Mesenteric fat pad (tissue), 1 donor: ENCODE data around the gene CASZ1. TPM values are rescaled to one million over a fixed set of nuclear protein-coding genes. Genes with fewer than 3 reads are reported as not detected.

ENCODE experiments used
- DNase-seq: peaks from one replicate; pipeline ENCODE4 v3.0.0-alpha.2; 2020; ENCODE audit warnings: low spot score
- total RNA-seq: library from RNA; stranded (reverse); fragmentation: NEBNext Ultra II Directional; extraction: Animal tissue kit (Norgen Biotek cat#: 25700); gene quantifications from one replicate; pipeline ENCODE4 v1.2.1, GENCODE V29; 2021
- donor health status: DM: yes; HTN: yes; CAD: no.

CASZ1 gene
- total RNA-seq, 1 donor from 2014 or later = 8.4 TPM

GRCh38 chr1:10688409-10688786 is 108.0 kb downstream of the CASZ1 start:
- no peak for DNase-seq

DNA sequence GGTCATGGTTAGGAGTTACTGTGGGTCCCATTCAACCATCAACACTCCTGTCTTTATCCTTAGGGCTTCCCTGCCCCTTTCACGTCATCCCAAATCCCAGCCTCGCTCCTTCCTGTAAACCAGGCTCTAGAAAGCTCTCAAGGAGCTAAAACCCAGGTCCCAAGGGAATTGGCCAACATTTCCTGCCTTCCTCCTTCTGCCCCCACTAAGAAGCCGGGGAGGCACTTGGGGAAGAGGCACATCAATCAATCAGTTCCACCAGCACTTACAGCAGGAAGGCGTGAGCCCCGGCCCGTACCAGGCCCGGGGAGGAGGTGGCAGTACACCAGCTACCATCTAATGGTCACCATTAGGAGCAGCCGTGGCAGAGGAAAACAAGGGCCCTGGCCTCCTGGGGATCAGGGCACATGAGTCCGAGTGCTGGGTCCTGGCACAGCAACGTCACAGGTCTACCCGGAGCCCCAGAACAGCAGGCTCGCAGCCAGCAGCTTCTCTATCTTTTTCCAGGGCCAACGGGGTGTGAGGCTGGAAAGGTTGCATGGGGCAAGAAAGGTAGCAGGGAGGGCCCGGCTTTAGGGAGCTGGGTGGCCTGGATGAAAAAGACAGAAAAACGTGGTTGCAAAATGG is 108.6 kb downstream of the CASZ1 start:
- DNase-seq = no peak

DNA sequence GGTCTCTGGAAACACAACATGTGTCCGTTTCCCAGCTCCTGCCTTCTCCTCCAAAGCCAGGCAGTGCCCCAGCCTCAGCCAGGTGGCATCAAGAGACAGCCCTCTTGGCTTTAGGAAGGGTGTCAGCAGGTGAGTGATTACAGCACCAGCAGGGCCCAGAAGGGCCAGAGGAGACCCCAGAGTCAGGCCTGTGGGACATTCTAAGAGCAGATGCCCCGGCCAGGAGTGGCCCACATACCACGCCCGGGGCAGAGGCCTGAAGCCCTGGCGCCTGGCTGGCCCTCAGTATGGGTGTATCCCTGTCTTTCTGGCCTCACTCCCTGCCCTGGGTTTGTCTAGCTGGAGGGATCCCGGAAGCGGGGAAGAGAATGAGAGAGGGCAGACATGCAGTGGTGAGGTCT is 109.2 kb downstream of the CASZ1 start:
- DNase-seq = no peak

GRCh38 chr1:10686404-10687040 is 109.9 kb downstream of the CASZ1 start:
- DNase-seq = no peak

- no peak for DNase-seq
Measured at GRCh38 chr1:10685808-10686403, 110.5 kb downstream of the CASZ1 start.

DNA sequence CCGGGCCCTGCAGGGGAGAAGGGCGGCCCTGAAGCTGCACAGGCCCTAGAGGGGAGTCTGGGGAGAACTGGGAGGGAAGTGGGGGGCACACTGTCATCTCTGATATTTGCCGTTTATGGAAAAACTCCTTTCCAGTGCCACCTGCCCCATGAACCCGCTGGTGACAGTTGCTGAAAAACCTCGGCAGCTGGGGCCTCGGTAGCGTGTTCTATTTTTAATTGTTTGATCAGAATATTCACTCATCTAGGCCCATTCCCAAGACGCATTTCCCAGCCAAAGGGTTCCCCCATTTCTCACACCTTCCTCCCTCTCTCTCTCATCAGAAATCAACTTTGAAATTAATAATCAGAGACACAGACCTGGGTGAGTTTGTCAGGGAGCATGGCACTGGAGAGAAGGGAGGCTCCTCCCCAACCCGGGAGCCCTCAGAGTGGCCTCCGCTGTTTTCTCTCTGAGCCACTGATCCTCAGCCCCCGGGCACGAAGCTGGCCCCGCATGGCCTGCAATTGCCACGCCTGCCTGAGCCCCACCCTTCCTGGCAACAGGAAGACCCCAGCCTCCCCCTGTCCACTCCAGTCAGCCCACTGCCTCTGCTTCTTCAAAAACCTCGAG is 111.1 kb downstream of the CASZ1 start:
- no peak for DNase-seq

DNA sequence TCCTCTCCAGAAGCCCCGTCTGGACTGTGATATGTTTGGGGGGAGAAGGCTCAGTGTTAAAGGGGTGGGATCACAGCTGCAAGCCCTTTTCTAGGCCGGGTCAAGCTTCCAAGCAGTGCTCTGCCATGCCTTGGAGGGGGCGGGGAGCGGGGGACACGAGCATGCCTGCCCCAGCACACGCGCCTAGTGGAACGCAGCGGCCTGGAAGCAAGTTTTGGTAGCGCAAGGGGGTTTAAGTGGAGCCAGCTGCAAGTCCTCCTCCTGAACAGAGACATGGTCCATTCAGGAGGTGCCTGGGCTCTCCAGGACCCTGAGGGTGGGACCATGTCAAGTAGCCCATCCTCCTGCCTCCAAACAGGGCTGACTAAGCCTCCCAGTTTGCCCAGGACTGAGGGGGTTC is 112.2 kb downstream of the CASZ1 start:
- no peak for DNase-seq

GRCh38 chr1:10682449-10683309 is 113.8 kb downstream of the CASZ1 start:
- no peak for DNase-seq

DNA sequence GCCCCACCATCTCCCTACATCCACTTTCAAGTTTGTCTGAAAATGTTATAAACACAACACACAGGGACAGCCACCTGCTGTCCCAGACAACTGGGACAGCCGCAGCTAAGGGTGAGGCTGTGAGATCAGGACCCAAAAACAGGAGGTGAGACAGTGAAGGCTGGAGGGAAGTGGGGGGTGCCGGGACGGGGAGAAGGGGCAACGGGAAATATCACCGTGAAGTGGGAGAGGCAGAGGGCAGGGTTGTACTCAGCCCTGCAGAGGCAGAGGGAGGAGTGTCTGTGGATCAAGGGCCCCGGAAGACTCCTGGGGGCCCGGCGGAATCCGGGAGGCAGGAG is 114.4 kb downstream of the CASZ1 start:
- no peak for DNase-seq

- no peak for DNase-seq
Measured at GRCh38 chr1:10681296-10682107, 114.9 kb downstream of the CASZ1 start.

DNA sequence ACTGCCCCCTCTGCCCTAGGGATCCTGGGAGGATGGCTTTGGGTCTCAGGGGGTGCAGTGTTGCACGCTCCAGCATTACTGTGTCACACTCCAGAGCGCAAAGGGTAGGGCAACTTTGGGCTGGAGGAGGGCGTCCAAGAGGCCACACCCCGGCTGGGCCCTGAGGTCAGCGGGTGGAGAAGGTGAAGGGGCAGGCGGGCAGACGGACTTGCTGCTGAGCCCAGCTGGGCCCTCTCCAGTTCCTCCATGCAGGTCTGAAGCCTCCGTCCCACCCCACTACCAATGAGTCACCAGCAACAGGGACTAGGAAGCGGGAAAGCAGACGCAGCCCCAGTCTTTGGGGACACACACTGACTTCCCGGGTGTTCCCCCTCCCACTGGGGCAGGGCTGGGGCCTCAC is 116.0 kb downstream of the CASZ1 start:
- DNase-seq = no peak

GRCh38 chr1:10679496-10680220 is 116.8 kb downstream of the CASZ1 start:
- DNase-seq = no peak

- DNase-seq = no peak
Measured at GRCh38 chr1:10678852-10679251, 117.6 kb downstream of the CASZ1 start.

DNA sequence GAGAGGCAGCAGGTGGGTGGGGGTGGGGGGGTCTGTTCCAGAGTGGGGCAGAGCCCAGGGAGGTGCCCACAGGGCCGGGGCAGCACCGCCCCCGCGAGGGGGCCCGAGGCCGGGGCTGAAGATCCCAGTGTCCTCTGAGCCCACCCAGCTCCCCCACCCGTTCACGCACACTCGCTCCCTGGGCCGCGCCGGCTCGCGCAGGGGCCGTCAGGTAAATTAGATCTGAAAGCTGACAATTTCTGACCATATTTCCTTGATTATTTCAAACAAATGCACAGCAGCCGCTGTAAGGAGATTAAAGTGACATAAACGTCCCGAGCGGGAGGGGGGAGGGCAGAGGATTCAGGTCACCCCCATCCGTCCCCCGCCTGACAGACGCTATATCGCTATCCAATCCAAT is 118.0 kb downstream of the CASZ1 start:
- DNase-seq = no peak

- no peak for DNase-seq
Measured at GRCh38 chr1:10677491-10678391, 118.7 kb downstream of the CASZ1 start.

GRCh38 chr1:10676963-10677362 is 119.5 kb downstream of the CASZ1 start:
- no peak for DNase-seq

DNA sequence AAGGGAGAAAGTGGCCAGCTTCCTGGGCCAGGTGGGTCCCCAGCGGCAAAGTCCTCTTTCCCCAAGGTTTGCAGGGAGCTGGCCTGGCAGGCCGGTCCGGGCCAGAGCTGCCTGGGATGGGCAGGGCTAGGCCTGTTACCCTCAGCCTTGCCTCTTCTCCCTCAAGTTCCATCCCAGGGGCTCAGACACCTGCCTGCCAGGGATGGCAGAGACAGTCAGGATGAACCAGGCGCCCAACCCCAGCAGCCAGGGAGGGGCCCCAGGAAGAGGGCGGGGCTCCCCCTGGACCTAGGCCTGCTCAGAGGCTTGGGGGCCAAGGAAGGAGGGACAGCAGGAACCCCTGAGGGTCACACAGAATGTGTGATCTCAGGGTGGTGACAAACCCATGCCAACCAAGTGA is 120.6 kb downstream of the CASZ1 start:
- no peak for DNase-seq

- DNase-seq = no peak
Measured at GRCh38 chr1:10674700-10675609, 121.5 kb downstream of the CASZ1 start.
